ENCODE results near the gene NKPD1.

The NKPD1 gene, protein sequence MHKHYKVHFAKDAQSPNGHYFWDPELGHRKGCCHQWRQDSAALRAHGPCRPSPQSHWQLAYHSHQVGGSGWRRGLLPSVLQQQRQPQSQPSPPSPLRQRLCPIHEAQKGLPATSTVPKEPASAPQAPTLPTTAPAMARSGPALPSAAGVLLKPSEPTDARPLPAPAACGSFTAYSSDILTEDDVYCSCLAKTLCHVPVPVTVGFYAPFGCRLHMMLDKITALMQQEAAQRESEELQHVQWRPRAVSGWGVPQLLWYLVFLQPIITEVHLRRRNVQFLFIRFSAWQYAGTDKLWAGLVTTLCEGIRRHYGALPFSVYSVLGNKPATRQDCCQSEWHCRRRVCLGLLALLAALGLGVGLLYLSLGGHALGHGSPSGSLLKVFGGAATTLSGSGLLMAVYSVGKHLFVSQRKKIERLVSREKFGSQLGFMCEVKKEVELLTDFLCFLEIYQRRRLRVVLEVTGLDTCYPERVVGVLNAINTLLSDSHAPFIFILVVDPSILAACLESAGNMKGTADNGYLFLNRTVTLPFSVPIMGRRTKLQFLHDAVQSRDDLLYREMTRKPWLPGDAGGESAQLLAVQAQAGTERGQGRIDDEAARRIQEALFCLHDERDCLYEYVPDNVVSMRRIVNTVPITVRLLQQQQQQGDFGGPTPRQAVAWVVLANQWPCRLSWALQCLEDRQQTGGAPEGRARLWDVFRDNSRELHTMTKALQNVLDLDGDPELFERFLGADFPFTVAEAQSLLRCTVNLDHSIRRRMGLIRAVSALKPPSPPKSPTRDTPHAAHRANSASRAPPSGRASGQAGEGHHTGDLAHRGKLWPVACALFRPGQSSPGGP

DNA sequence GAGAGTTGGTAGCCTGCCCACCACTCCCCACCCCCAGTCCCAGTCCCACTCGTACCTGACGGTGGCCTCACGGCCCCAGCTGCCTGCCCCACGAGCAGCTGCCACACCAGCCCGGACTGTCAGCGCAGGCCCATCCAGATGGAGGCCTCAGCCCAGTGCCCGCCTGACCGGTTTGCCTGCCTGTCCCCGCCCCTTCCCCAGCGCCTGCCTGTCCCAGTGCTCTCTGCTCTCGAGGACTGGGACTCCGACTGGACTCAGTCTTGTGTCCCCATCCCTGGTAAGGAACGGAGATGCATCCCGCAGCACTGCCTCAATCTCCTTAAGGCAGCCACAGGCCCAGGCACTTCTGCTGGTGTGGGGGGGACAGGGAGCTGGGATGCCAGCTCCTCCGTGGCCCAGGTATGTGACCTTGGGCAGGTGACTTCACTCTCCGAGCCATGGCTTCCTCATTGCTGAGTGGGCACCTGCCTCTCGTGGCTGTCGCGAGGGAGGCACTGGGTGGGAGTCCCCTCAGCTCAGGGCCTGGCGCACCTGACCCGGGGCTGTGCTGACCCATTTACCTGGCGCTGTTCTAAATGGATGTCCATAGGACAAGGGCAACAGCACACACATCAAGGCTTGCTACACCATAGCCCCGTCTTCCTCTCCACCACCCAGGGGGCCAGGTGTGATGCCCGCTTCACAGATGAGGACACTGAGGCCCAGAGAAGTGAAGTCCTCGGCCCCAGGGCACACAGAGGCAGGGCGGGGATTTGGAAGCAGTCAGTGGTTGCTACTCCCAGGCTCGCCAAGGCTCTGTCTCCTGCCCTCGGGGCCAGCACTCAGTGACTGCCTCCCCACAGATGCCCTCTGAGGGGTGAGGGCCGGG, at the start of gene NKPD1:
Gene NKPD1, minus strand, starts transcription at position 113 of the 868 bp plus-strand sequence. CDS start 832 bp downstream, outside the sequence.
- TF ChIP-seq, protein P1, sequence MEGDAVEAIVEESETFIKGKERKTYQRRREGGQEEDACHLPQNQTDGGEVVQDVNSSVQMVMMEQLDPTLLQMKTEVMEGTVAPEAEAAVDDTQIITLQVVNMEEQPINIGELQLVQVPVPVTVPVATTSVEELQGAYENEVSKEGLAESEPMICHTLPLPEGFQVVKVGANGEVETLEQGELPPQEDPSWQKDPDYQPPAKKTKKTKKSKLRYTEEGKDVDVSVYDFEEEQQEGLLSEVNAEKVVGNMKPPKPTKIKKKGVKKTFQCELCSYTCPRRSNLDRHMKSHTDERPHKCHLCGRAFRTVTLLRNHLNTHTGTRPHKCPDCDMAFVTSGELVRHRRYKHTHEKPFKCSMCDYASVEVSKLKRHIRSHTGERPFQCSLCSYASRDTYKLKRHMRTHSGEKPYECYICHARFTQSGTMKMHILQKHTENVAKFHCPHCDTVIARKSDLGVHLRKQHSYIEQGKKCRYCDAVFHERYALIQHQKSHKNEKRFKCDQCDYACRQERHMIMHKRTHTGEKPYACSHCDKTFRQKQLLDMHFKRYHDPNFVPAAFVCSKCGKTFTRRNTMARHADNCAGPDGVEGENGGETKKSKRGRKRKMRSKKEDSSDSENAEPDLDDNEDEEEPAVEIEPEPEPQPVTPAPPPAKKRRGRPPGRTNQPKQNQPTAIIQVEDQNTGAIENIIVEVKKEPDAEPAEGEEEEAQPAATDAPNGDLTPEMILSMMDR (IDR thresholded peaks at IDR 0.05), result no peak

DNA sequence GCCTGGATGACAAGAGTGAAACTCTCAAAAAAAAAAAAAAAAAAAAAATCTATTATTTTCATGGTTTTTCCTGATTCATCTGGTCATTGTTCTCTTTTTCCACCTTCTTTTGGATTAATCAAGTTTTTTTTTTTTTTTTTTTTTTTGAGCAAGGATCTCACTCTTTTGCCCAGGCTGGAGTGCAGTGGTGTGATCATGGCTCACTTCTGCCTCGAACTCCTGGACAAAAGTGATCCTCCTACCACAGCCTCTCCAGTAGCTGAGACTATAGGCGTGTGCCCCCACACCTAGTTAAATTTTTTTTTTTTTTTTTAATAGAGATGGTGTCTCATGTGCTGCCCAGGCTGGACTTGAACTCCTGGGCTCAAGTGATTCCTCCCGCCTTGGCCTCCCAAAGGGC, 45.5 kb upstream of the NKPD1 start:
- TF ChIP-seq, protein P1 (IDR thresholded peaks at IDR 0.05), result no peak

DNA sequence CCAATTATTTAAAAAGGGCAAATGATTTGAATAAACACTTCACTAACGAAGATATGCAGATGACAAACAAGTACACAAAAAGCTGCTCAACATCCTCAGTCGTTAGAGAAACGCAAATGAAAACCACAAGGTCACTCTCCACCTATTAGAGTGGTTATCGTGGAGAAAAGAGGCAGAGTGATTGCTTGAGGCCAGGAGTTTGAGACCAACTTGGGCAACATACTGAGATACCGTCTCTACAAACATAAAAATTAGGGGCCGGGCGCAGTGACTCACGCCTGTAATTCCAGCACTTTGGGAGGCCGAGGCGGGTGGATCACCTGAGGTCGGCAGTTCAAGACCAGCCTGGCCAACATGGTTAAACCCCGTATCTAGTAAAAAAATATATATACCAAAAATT, 45.0 kb upstream of the NKPD1 start:
- TF ChIP-seq, protein P1 (IDR thresholded peaks at IDR 0.05), result no peak

DNA sequence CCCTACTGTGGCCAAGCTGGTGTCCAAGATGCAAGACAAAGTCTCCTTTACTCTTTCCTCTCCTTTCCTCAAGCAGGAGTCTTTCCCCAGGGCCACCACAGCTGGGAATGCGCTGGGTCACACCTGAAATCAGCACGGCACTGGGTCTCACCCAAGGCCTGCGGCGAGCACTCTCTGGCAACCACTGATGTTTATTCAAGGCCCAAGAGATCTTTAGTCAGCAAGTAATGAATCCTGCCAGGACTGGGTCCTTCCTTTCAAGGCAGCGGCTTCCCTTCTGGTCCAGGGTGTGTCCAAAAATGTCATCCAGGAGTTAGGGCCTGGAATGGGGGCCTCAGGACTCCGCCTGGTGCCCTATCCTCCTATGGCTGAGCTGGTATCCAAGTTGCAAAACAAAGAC, 41.9 kb upstream of the NKPD1 start:
- TF ChIP-seq, protein P1 (IDR thresholded peaks at IDR 0.05), result no peak

DNA sequence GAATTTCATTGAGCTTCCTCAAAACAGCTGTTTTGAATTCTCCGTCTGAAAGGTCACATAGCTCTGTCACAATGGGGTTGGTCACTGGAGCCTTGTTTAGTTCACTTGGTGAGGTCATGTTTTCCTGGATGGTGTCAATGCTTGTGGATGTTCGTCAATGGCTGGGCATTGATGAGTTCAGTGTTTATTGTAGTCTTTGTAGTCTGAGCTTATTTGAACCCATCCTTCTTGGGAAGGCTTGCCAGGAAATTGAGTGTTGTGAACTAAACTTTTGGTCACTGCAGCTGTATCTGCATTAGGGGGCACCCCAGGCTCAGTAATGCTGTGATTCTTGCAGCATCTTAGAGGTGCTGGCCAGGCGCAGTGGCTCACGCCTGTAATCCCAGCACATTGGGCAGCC, 39.8 kb upstream of the NKPD1 start:
- TF ChIP-seq, protein P1 (IDR thresholded peaks at IDR 0.05), result no peak

DNA sequence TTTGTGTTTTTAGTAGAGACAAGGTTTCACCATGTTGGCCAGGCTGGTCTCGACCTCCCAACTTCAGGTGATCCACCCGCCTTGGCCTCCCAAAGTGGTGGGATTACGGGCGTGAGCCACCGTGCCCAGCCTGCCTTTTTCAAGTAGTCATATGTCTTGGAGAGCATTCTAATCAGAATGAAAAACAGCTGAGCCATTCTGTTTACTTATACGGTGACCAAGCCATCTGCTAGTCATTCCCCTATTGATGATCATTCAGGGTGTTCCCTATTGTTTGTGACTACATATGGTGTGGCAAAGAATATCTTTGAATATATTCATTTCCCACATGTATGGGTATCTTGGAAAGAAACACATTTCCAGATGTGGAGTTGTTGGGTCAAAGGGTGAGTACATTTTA, 35.0 kb upstream of the NKPD1 start:
- TF ChIP-seq, protein P1 (IDR thresholded peaks at IDR 0.05), result no peak

DNA sequence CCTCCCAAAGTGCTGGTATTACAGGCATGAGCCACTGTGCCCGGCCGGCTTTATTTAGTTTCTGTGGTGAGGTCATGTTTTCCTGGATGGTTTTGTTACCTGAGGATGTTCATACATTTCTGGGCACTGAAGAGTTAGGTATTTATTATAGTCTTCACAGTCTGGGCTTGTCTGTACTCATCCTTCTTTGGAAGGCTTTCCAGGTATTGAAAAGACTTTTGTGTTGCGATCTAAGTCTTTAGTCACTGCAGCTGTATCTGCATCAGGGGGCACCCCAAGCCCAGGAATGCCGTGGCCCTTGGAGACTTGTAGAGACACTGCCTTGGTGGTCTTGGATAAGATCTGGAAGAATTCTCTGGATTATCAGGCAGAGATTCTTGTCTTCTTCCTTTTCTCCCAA, 30.6 kb upstream of the NKPD1 start:
- TF ChIP-seq, protein P1 (IDR thresholded peaks at IDR 0.05), result no peak

Measured in LNCAP (cell line).